MM.1S (cell line): ENCODE results near the gene ENPP1.

ENCODE experiments used
- DNase-seq: peaks from one replicate; pipeline ENCODE4 v3.0.0-alpha.2; 2015
- H2AFZ ChIP-seq: fragments of 300-600 bp; sonication (generic); 2 replicates; pipeline ENCODE4 v1.6.0; 2016; ENCODE audit warnings: antibody characterized with exemption, low read length
- H3F3A ChIP-seq: fragments of 300-600 bp; sonication (generic); 2 replicates; pipeline ENCODE4 v1.6.1; 2016; ENCODE audit warnings: mild to moderate bottlenecking, antibody characterized with exemption, low read length, moderate library complexity, mixed read lengths; ENCODE audit not compliant: insufficient read depth
- H3K27ac ChIP-seq: fragments of 300-600 bp; sonication (generic); 2 replicates; pipeline ENCODE4 v1.5.1; 2016; ENCODE audit warnings: mild to moderate bottlenecking, low read length
- H3K27me3 ChIP-seq: fragments of 300-600 bp; sonication (generic); replicated peaks from 2 replicates; pipeline ENCODE4 v1.6.0; 2016; ENCODE audit warnings: low read length; ENCODE audit not compliant: insufficient read depth
- H3K36me3 ChIP-seq: fragments of 300-600 bp; sonication (generic); replicated peaks from 2 replicates; pipeline ENCODE4 v1.6.1; 2016; ENCODE audit warnings: mild to moderate bottlenecking, low read length, mixed read lengths; ENCODE audit not compliant: insufficient read depth
- H3K4me1 ChIP-seq: fragments of 300-600 bp; sonication (generic); 2 replicates; pipeline ENCODE4 v1.6.1; 2016; ENCODE audit warnings: low read length, mixed read lengths
- H3K4me2 ChIP-seq: fragments of 300-600 bp; sonication (generic); 2 replicates; pipeline ENCODE4 v1.6.0; 2016; ENCODE audit warnings: low read depth, low read length
- H3K4me3 ChIP-seq: fragments of 300-600 bp; sonication (generic); 2 replicates; pipeline ENCODE4 v1.5.1; 2016; ENCODE audit warnings: low read length, mixed read lengths
- H3K79me2 ChIP-seq: fragments of 300-600 bp; sonication (generic); 2 replicates; pipeline ENCODE4 v1.6.1; 2016; ENCODE audit warnings: mixed run types, low read length, mixed read lengths
- H3K9ac ChIP-seq: fragments of 300-600 bp; sonication (generic); 2 replicates; pipeline ENCODE4 v1.6.1; 2016; ENCODE audit warnings: low read length, mixed read lengths
- H3K9me2 ChIP-seq: fragments of 300-600 bp; sonication (generic); replicated peaks from 2 replicates; pipeline ENCODE4 v1.6.1; 2016; ENCODE audit warnings: mild to moderate bottlenecking, low read length, mixed read lengths; ENCODE audit not compliant: insufficient read depth
- H3K9me3 ChIP-seq: fragments of 300-600 bp; sonication (generic); replicated peaks from 2 replicates; pipeline ENCODE4 v1.6.1; 2016; ENCODE audit warnings: mild to moderate bottlenecking, low read length, mixed read lengths; ENCODE audit not compliant: insufficient read depth
- H4K20me1 ChIP-seq: fragments of 300-600 bp; sonication (generic); 2 replicates; pipeline ENCODE4 v1.6.1; 2016; ENCODE audit warnings: mild to moderate bottlenecking, low read length, moderate library complexity, mixed read lengths; ENCODE audit not compliant: insufficient read depth
- EZH2 ChIP-seq: fragments of 300-600 bp; sonication (generic); optimal IDR thresholded peaks from 2 replicates; pipeline ENCODE3; 2017; ENCODE audit warnings: low read depth, mild to moderate bottlenecking, antibody characterized with exemption, low read length, mixed read lengths
- EZH2phosphoT487 ChIP-seq: fragments of 300-600 bp; sonication (generic); IDR thresholded peaks from 2 replicates; pipeline ENCODE4 v1.6.1; 2018; ENCODE audit warnings: antibody characterized with exemption, low read length
- TF ChIP-seq, protein P1 (sequence below): fragments of 300-600 bp; sonication (generic); IDR thresholded peaks from 2 replicates; pipeline ENCODE4 v1.5.1; 2016; ENCODE audit warnings: antibody characterized with exemption, low read length, mixed read lengths

The ENPP1 gene

GRCh38 chr6:131787766-131788712, 19.8 kb upstream of the ENPP1 start:
- Histone ChIP-seq H3K4me1 (no peaks in the 10 kb centered on the region), H3K27ac (no peak overlapping the region), H3K79me2 (no peaks in the 10 kb centered on the region), H3K27me3 (no peaks in the 10 kb centered on the region), H4K20me1 (no peaks in the 10 kb centered on the region), H3K4me2 (no peak overlapping the region), H2AFZ (no peak overlapping the region), H3K4me3 (no peak overlapping the region), H3K9me2 (no peaks in the 10 kb centered on the region), H3K9ac (no peak overlapping the region), H3F3A (no peaks in the 10 kb centered on the region), H3K36me3 (no peaks in the 10 kb centered on the region), H3K9me3 (no peaks in the 10 kb centered on the region)
- DNase-seq = no peak
- TF ChIP-seq EZH2phosphoT487 = no peak
- TF ChIP-seq, protein P1, sequence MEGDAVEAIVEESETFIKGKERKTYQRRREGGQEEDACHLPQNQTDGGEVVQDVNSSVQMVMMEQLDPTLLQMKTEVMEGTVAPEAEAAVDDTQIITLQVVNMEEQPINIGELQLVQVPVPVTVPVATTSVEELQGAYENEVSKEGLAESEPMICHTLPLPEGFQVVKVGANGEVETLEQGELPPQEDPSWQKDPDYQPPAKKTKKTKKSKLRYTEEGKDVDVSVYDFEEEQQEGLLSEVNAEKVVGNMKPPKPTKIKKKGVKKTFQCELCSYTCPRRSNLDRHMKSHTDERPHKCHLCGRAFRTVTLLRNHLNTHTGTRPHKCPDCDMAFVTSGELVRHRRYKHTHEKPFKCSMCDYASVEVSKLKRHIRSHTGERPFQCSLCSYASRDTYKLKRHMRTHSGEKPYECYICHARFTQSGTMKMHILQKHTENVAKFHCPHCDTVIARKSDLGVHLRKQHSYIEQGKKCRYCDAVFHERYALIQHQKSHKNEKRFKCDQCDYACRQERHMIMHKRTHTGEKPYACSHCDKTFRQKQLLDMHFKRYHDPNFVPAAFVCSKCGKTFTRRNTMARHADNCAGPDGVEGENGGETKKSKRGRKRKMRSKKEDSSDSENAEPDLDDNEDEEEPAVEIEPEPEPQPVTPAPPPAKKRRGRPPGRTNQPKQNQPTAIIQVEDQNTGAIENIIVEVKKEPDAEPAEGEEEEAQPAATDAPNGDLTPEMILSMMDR = no peak
- TF ChIP-seq EZH2 = no peak

DNA sequence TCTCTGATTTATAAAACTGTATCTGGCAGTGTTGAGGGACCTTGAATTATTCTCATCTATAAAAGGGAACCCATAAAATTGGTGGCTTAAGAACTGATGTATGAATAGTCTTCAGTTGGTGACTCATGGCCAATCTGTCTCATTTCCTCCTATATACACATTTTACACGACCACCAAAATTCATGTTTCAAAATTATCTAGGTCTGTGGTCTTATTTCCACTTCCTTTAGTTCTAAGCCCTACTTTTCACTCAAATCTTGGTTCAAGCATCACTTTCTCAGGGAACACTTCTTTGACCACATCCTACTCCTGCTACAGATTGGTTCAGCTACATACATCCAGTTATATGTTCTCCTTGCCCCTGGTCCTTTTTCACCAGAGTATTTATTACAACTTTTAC, 18.6 kb upstream of the ENPP1 start:
- no peak overlapping the region for H2AFZ ChIP-seq
- no peaks in the 10 kb centered on the region for H3K27me3 ChIP-seq
- H3K4me1 ChIP-seq = no peaks in the 10 kb centered on the region
- no peaks in the 10 kb centered on the region for H3K79me2 ChIP-seq
- H3K9me2 ChIP-seq = no peaks in the 10 kb centered on the region
- H4K20me1 ChIP-seq = no peaks in the 10 kb centered on the region
- no peak overlapping the region for H3K9ac ChIP-seq
- no peak overlapping the region for H3K27ac ChIP-seq
- H3K36me3 ChIP-seq = no peaks in the 10 kb centered on the region
- H3K4me3 ChIP-seq = no peak overlapping the region
- TF ChIP-seq EZH2phosphoT487 (no peak), EZH2 (no peak)
- TF ChIP-seq, protein P1 = no peak
- H3K4me2 ChIP-seq = no peak overlapping the region
- no peaks in the 10 kb centered on the region for H3K9me3 ChIP-seq
- H3F3A ChIP-seq = no peaks in the 10 kb centered on the region
- no peak for DNase-seq

DNA sequence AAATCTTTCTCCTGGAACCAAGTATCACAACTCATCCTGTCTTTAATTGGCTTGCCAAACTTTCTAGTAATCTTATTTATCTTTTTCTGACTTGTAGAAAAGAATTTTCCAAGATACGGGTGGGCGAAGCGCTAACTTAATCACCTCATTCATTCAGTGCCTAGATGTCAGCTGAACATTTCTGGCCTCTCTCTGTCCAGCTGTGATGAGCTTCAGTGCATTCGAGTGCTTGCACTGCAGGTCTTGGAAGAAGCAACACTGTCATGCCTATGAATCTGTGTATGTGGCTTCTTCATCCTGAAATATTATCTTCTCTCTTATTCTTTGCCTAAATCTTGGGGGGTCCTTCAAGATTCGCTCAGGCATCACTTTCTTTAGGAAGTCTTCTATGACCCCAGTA, 16.3 kb upstream of the ENPP1 start:
- Histone ChIP-seq H3K9me2 (no peaks in the 10 kb centered on the region), H3K4me1 (no peaks in the 10 kb centered on the region), H3K4me3 (no peak overlapping the region), H3F3A (no peaks in the 10 kb centered on the region), H2AFZ (no peak overlapping the region), H3K9me3 (no peaks in the 10 kb centered on the region), H3K4me2 (no peak overlapping the region), H4K20me1 (no peaks in the 10 kb centered on the region), H3K36me3 (no peaks in the 10 kb centered on the region), H3K27me3 (no peaks in the 10 kb centered on the region), H3K9ac (no peak overlapping the region), H3K27ac (no peak overlapping the region), H3K79me2 (no peaks in the 10 kb centered on the region)
- DNase-seq = no peak
- no peak for TF ChIP-seq EZH2
- TF ChIP-seq EZH2phosphoT487 = no peak
- TF ChIP-seq, protein P1 = no peak
